GM18499 (cell line): ENCODE results near the gene SIRT7.

ENCODE experiments used
- ATAC-seq: cut with Tn5 transposase; IDR thresholded peaks from one replicate; pipeline ENCODE4 v1.9.1; 2021; ENCODE audit warnings: moderate number of reproducible peaks; ENCODE audit not compliant: insufficient read depth, unreplicated experiment

Gene SIRT7

GRCh38 chr17:81933178-81933699 is 15.3 kb upstream of the SIRT7 start:
- ATAC-seq: no peak

- no peak for ATAC-seq
Observed at GRCh38 chr17:81932333-81932983, 14.5 kb upstream of the SIRT7 start.

GRCh38 chr17:81931557-81932332 is 13.8 kb upstream of the SIRT7 start:
- ATAC-seq: no peak

- ATAC-seq: no peak
Observed at GRCh38 chr17:81931189-81931556, 13.2 kb upstream of the SIRT7 start.

GRCh38 chr17:81930142-81931125 is 12.5 kb upstream of the SIRT7 start:
- ATAC-seq: no peak

- no peak for ATAC-seq
Observed at GRCh38 chr17:81929253-81930141, 11.5 kb upstream of the SIRT7 start.

- ATAC-seq: no peak
Observed at GRCh38 chr17:81928544-81929252, 10.7 kb upstream of the SIRT7 start.

GRCh38 chr17:81927653-81928543 is 9.9 kb upstream of the SIRT7 start, which contains the start of gene MAFG:
MAFG (minus strand) TSS chr17:81927735; CDS start chr17:81923185, 4,550 bp downstream.
- ATAC-seq: peak; percentile 32

- peak; percentile 11 for ATAC-seq
Observed at GRCh38 chr17:81927152-81927652, 9.2 kb upstream of the SIRT7 start.

GRCh38 chr17:81926451-81927151 is 8.6 kb upstream of the SIRT7 start:
- ATAC-seq: no peak

- no peak for ATAC-seq
Observed at GRCh38 chr17:81925860-81926450, 8.0 kb upstream of the SIRT7 start.

GRCh38 chr17:81924557-81925532 is 6.9 kb upstream of the SIRT7 start:
- no peak for ATAC-seq

GRCh38 chr17:81923302-81924260 is 5.6 kb upstream of the SIRT7 start:
- ATAC-seq: no peak

- ATAC-seq: no peak
Observed at GRCh38 chr17:81922566-81923301, 4.8 kb upstream of the SIRT7 start.
